Neural crest cell (in vitro differentiated cells): ENCODE measurements around the gene BSPRY. TPM values are rescaled to one million over a fixed set of nuclear protein-coding genes. Genes with fewer than 3 reads are reported as not detected.
A peak's percentile ranks its signal among the peaks of the same experiment; 100 is the strongest.

Experiments used
- DNase-seq: peaks from one replicate; pipeline ENCODE4 v3.0.0; 2021; ENCODE audit warnings: low read depth, mixed read lengths, low spot score
- H3K27ac Mint-ChIP-seq: one replicate; pipeline ENCODE4 v1.8.0; 2021; ENCODE audit warnings: mild to moderate bottlenecking, mixed read lengths; ENCODE audit not compliant: unreplicated experiment
- H3K27me3 Mint-ChIP-seq: 2 replicates; pipeline ENCODE4 v1.8.0; 2021; ENCODE audit warnings: low read depth, mild to moderate bottlenecking, mixed read lengths
- H3K36me3 Mint-ChIP-seq: 2 replicates; pipeline ENCODE4 v1.8.0; 2021; ENCODE audit warnings: low read depth, mild to moderate bottlenecking, mixed read lengths
- H3K4me1 Mint-ChIP-seq: 2 replicates; pipeline ENCODE4 v1.8.0; 2021; ENCODE audit warnings: mixed read lengths
- H3K4me3 Mint-ChIP-seq: one replicate; pipeline ENCODE4 v1.8.0; 2021; ENCODE audit warnings: mild to moderate bottlenecking, mixed read lengths
- H3K9me3 Mint-ChIP-seq: 2 replicates; pipeline ENCODE4 v1.8.0; 2021; ENCODE audit warnings: mixed read lengths
- total RNA-seq: library from RNA; stranded (reverse); gene quantifications from 2 replicates; pipeline ENCODE4 v1.2.1, GENCODE V29; 2021
- TF ChIP-seq, protein P1 (sequence below): fragments of 200-600 bp; sonication (generic); conservative IDR thresholded peaks from 2 replicates; pipeline ENCODE4 v1.5.0; 2021; ENCODE audit warnings: antibody characterized with exemption, mild to moderate bottlenecking

BSPRY gene
- total RNA-seq, 1 donor from 2014 or later, result not detected

DNA sequence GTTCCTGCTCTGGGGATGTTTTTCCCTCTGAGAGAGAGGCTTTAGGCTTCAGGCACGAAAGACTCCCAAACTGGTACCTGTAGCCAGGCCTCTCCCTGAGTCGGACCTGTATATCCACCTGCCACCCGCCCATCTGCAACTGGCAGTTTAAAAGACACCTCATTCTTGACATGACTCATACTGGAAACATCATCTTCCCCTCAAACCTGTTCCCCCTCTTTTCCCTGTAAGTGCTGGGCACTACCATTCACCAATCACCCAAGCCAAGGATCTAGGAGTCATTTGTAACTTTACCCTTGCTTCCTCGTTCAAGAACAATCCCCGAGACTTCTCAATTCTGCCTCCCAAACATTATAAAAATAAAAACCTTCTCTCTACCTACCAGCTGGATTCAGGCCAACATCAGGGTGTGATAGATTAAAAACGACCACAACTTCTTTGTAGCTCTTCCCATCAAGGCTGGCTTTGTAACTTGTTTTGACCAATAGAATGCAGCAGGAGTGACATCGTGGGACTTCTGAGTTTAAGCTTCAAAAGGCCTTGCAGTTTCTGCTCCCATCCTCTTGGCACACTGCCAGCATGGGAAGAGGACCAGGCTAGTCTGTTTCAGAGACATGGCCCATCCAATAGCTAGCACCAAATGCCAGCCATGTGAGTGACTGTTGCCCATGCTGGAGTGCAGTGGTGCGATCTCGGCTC lies 7.5 kb upstream of the BSPRY start:
- DNase-seq, result no peak
- Mint-ChIP-seq H3K36me3 (no peaks in the 10 kb centered on the region), H3K27ac (no peak overlapping the region), H3K4me3 (peak overlapping the region; percentile 86), H3K27me3 (peaks cover 21% of the 10 kb centered on the region), H3K9me3 (no peaks in the 10 kb centered on the region), H3K4me1 (peaks cover 26% of the 10 kb centered on the region)
- TF ChIP-seq, protein P1, sequence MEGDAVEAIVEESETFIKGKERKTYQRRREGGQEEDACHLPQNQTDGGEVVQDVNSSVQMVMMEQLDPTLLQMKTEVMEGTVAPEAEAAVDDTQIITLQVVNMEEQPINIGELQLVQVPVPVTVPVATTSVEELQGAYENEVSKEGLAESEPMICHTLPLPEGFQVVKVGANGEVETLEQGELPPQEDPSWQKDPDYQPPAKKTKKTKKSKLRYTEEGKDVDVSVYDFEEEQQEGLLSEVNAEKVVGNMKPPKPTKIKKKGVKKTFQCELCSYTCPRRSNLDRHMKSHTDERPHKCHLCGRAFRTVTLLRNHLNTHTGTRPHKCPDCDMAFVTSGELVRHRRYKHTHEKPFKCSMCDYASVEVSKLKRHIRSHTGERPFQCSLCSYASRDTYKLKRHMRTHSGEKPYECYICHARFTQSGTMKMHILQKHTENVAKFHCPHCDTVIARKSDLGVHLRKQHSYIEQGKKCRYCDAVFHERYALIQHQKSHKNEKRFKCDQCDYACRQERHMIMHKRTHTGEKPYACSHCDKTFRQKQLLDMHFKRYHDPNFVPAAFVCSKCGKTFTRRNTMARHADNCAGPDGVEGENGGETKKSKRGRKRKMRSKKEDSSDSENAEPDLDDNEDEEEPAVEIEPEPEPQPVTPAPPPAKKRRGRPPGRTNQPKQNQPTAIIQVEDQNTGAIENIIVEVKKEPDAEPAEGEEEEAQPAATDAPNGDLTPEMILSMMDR, result no peak

DNA sequence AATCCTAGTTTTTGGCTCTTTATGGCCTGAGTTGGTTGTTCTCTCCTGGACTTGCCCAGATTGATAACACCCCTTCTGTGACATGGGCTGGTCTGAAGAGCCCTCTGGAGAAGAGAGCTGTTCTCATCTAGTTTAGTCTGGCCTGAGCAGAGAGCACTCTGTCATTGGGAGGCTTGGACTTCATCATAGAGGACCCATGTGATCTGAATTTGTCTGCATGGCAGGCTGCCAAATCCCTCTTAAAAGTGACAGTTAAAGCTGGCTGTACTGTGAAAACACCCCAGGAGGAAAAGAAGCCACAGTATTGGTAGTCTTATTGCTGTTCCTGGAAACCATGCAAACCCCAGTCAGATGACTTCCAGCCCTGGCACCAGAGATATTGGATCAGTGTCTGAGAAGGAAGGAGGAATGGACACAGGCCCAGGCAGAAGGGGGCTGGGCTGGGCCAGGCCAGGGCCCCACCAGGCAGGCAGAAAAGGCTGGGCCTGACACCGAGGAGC lies 5.6 kb upstream of the BSPRY start:
- no peak for DNase-seq
- Mint-ChIP-seq H3K4me1 (peaks cover 26% of the 10 kb centered on the region), H3K27ac (no peak overlapping the region), H3K9me3 (no peaks in the 10 kb centered on the region), H3K36me3 (no peaks in the 10 kb centered on the region), H3K4me3 (no peak overlapping the region), H3K27me3 (peaks cover 40% of the 10 kb centered on the region)
- TF ChIP-seq, protein P1, result no peak

DNA sequence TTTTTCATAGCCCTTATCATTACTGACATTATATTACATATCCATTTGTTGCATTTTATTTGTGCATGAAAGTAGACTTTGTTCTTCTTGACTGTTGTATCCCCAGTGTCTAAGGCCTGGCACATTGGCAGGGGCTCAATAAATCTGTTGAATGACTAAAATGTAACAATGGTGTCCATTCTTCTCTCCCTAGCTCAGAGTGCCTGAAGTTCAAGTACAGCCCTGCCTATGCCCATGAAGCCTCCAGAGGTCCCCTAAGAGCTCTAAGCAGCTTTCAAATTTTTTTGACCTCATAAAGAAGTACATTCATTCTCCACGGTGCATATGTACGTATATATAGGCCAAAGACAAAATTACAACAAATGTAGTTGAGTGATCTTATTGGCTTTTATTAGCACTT lies 4.2 kb upstream of the BSPRY start:
- TF ChIP-seq, protein P1, result no peak
- Mint-ChIP-seq H3K36me3 (no peaks in the 10 kb centered on the region), H3K4me1 (peaks cover 19% of the 10 kb centered on the region), H3K27me3 (peaks cover 50% of the 10 kb centered on the region), H3K27ac (no peak overlapping the region), H3K4me3 (peak overlapping the region; percentile 43), H3K9me3 (no peaks in the 10 kb centered on the region)
- no peak for DNase-seq

DNA sequence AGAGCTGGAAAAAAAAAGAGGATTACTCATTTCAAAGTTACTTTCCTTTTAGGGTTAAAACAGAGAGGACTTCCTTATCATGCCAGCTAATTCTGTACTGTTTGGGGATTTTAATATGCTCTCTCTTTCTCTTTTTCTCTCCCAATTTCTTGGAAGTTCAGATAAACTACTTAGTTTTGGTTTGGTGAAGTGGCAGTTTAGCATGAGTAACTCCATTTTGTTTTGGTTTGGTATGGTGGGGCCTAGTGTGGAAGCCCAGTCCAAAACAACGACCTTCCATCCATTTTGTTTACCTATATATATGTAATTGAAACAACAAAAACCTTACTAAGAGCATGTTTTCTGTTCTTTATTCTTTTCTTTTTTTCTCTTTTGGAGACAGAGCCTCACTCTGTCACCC lies 3.7 kb upstream of the BSPRY start:
- no peaks in the 10 kb centered on the region for H3K36me3 Mint-ChIP-seq
- peaks cover 51% of the 10 kb centered on the region for H3K27me3 Mint-ChIP-seq

DNA sequence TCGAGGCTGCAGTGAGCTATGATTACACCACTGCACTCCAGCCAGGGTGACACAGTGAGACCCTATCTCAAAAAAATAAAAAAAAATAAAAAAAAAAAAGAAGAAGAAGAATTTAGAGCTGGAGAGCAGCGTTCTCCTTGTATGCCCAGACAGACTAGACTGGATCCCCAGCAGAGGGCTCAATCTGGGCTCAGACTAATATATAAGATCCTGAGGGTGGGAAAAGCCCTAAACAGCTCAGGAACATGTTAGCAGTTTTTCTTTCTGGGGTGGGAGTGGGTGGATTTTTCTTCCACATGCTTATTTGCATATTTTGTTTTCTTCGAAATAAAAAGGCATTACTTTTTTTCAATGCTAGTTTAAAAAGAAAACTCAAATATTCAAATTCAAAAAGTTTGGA lies 904 bp upstream of the BSPRY start:
- Mint-ChIP-seq H3K27me3 (peaks cover 69% of the 10 kb centered on the region), H3K4me3 (peak overlapping the region; percentile 34), H3K9me3 (no peaks in the 10 kb centered on the region), H3K27ac (no peak overlapping the region), H3K4me1 (peaks cover 14% of the 10 kb centered on the region), H3K36me3 (no peaks in the 10 kb centered on the region)
- TF ChIP-seq, protein P1, result no peak
- no peak for DNase-seq

More for the DNA sequence above, 3.7 kb upstream of the BSPRY start:
- Mint-ChIP-seq H3K4me1 (peaks cover 15% of the 10 kb centered on the region), H3K4me3 (no peak overlapping the region), H3K9me3 (no peaks in the 10 kb centered on the region), H3K27ac (no peak overlapping the region)
- DNase-seq, result no peak
- TF ChIP-seq, protein P1, result no peak
